ENCODE measurements around the gene UPB1.

UPB1 gene

GRCh38 chr22:24565077-24565476 is 69.9 kb downstream of the UPB1 start:
- no peak for DNase-seq (ENCODE audit: low spot score)

GRCh38 chr22:24566899-24567511 is 71.9 kb downstream of the UPB1 start:
- no peak for DNase-seq (ENCODE audit: low spot score)

- DNase-seq (ENCODE audit: low spot score) = no peak
Observed at GRCh38 chr22:24567668-24568067, 72.5 kb downstream of the UPB1 start.

- no peak for DNase-seq (ENCODE audit: low spot score)
Observed at GRCh38 chr22:24571266-24571665, 76.1 kb downstream of the UPB1 start.

GRCh38 chr22:24576778-24577177 is 81.6 kb downstream of the UPB1 start:
- no peak for DNase-seq (ENCODE audit: low spot score)
